HepG2 (cell line): ENCODE data around the gene SURF6. TPM values are rescaled to one million over a fixed set of nuclear protein-coding genes. Genes with fewer than 3 reads are reported as not detected.

Experiments
- ATAC-seq: fragments of 200-7000 bp; cut with Tn5 transposase; 3 replicates; pipeline ENCODE4 v1.9.1; 2020; ENCODE audit warnings: mild to moderate bottlenecking, moderate library complexity
- BruUV-seq: library from RNA; stranded (reverse); fragments of 400-500 nt; replicated peaks from 2 replicates; lab custom pipeline; 2021; lab: Mats Ljungman, UMichigan
- CTCF ChIA-PET: fragments of 300-600 bp; formaldehyde crosslinking; extraction: SDS; loops from one replicate; lab custom pipeline; 2021; ENCODE audit warnings: low total read pairs, inconsistent platforms, low intra/inter-chr PET ratio; lab: Yijun Ruan, JAX
- POLR2A ChIA-PET: fragments of 350-600 bp; sonication (Branson Sonifier 250); formaldehyde crosslinking; loops from one replicate; lab custom pipeline; 2020; ENCODE audit warnings: antibody characterized with exemption, inconsistent platforms; lab: Yijun Ruan, JAX
- DNase-seq: peaks from one replicate; pipeline ENCODE4 v3.0.0-alpha.2; 2015; ENCODE audit warnings: low spot score
- FAIRE-seq: peaks from 3 replicates; lab custom pipeline; 2011; peaks lifted over from hg19 to GRCh38; lab: Jason Lieb, UNC
- H2AFZ ChIP-seq: one replicate; pipeline ENCODE4 v1.6.1; 2011; ENCODE audit warnings: low read length, inconsistent platforms
- H3K27ac ChIP-seq: fragments of 300-600 bp; 3 replicates; pipeline ENCODE4 v1.8.0; 2011; ENCODE audit warnings: mixed run types, mild to moderate bottlenecking, mixed read lengths, low read length, inconsistent platforms; ENCODE audit not compliant: insufficient read depth; ENCODE audit errors: extremely low read length
- H3K27me3 ChIP-seq, 2 experiments: fragments of 200-600 bp in 1 of 2; 2 replicates in 1 of 2; 3 replicates in 1 of 2; pipeline versions ENCODE4 v1.6.0 to v1.8.0; 2011; ENCODE audit warnings: low read length in 2 of 2, mild to moderate bottlenecking in 2 of 2, moderate library complexity in 2 of 2, inconsistent platforms in 1 of 2; ENCODE audit not compliant: insufficient read depth in 2 of 2, control insufficient read depth in 1 of 2
- H3K36me3 ChIP-seq, 2 experiments: fragments of 200-600 bp in 1 of 2; replicated peaks in 1 of 2; 2 replicates in 1 of 2; 3 replicates in 1 of 2; pipeline versions ENCODE4 v1.5.1 to v1.8.0; 2011; ENCODE audit warnings: low read length in 2 of 2, inconsistent platforms in 1 of 2; ENCODE audit not compliant: insufficient read depth in 2 of 2, control insufficient read depth in 1 of 2
- H3K4me1 ChIP-seq: 2 replicates; pipeline ENCODE4 v1.5.1; 2012; ENCODE audit warnings: low read length, inconsistent platforms; ENCODE audit not compliant: insufficient read depth
- H3K4me2 ChIP-seq: 2 replicates; pipeline ENCODE4 v1.6.0; 2011; ENCODE audit warnings: low read depth, low read length, inconsistent platforms
- H3K4me3 ChIP-seq, 3 experiments: fragments of 200-600 bp in 1 of 3; sonication (generic), shearing (Covaris generic) in 1 of 3; replicated peaks in 1 of 3; 2 replicates each; pipeline ENCODE4 v1.5.1; 2011 to 2016; ENCODE audit warnings: low read length in 3 of 3, inconsistent platforms in 2 of 3, low read depth in 2 of 3, mild to moderate bottlenecking in 2 of 3, control low read depth in 1 of 3, mixed read lengths in 1 of 3; ENCODE audit not compliant: insufficient read depth in 1 of 3
- H3K79me2 ChIP-seq: one replicate; pipeline ENCODE4 v1.6.1; 2011; ENCODE audit warnings: low read length, inconsistent platforms; ENCODE audit not compliant: insufficient read depth
- H3K9ac ChIP-seq: 2 replicates; pipeline ENCODE4 v1.6.0; 2011; ENCODE audit warnings: mild to moderate bottlenecking, low read depth, low read length, inconsistent platforms; ENCODE audit not compliant: insufficient read depth
- H3K9me3 ChIP-seq: 2 replicates; pipeline ENCODE4 v1.5.1; 2012; ENCODE audit warnings: mild to moderate bottlenecking, low read length
- H4K20me1 ChIP-seq: 2 replicates; pipeline ENCODE4 v1.6.0; 2011; ENCODE audit warnings: inconsistent platforms, mild to moderate bottlenecking, low read length, moderate library complexity; ENCODE audit not compliant: insufficient read depth
- CEBPB ChIP-seq: IDR thresholded peaks from 2 replicates; pipeline ENCODE4 v1.6.1; 2011; ENCODE audit warnings: low read depth, low read length, improper control_type of control experiment, borderline replicate concordance
- GATA4 ChIP-seq: sonication (generic); IDR thresholded peaks from 2 replicates; pipeline ENCODE4 v1.6.1; 2016; ENCODE audit warnings: antibody characterized with exemption, low read depth, borderline replicate concordance
- GPBP1L1 ChIP-seq: sonication (generic); formaldehyde crosslinking; IDR thresholded peaks from 2 replicates; pipeline ENCODE4 v1.5.0; 2020; ENCODE audit warnings: mild to moderate bottlenecking, missing genetic modification reagents
- HNRNPH1 ChIP-seq: fragments of 200-400 bp; formaldehyde crosslinking; optimal IDR thresholded peaks from 2 replicates; pipeline ENCODE3; 2017; ENCODE audit warnings: mild to moderate bottlenecking, low read depth, low read length
- LRRFIP1 ChIP-seq: sonication (generic); formaldehyde crosslinking; conservative IDR thresholded peaks from 2 replicates; pipeline ENCODE4 v1.4.0; 2020; ENCODE audit warnings: missing genetic modification reagents
- MXD4 ChIP-seq: IDR thresholded peaks from 2 replicates; pipeline ENCODE4 v1.6.1; 2016; ENCODE audit warnings: mild to moderate bottlenecking, missing biosample characterization, missing genetic modification reagents
- PAF1 ChIP-seq: IDR thresholded peaks from 2 replicates; pipeline ENCODE4 v1.6.1; 2016; ENCODE audit warnings: missing genetic modification reagents, missing compliant biosample characterization
- THAP11 ChIP-seq: IDR thresholded peaks from 2 replicates; pipeline ENCODE4 v1.6.1; 2016; ENCODE audit warnings: missing biosample characterization, missing genetic modification reagents
- THAP8 ChIP-seq: sonication (generic); formaldehyde crosslinking; IDR thresholded peaks from 2 replicates; pipeline ENCODE4 v1.5.1; 2020; ENCODE audit warnings: missing genetic modification reagents, mild to moderate bottlenecking, borderline replicate concordance
- ZBTB7A ChIP-seq: sonication (generic); formaldehyde crosslinking; IDR thresholded peaks from 2 replicates; pipeline ENCODE4 v1.8.0; 2022; ENCODE audit warnings: mild to moderate bottlenecking, missing genetic modification reagents
- ZNF574 ChIP-seq: sonication (generic); formaldehyde crosslinking; IDR thresholded peaks from 2 replicates; pipeline ENCODE4 v1.4.0; 2020; ENCODE audit warnings: missing genetic modification reagents
- ZNF639 ChIP-seq: conservative IDR thresholded peaks from 2 replicates; pipeline ENCODE4 v1.6.1; 2018; ENCODE audit warnings: missing genetic modification reagents
- ZNF670 ChIP-seq: sonication (generic); formaldehyde crosslinking; IDR thresholded peaks from 2 replicates; pipeline ENCODE4 v1.8.0; 2022; ENCODE audit warnings: mild to moderate bottlenecking, missing genetic modification reagents, borderline replicate concordance
- WGBS: methylation state at CpG from one replicate; pipeline ENCODE4 v1.1.6; 2017; ENCODE audit warnings: low lambda C conversion rate; 5-methylcytosine and 5-hydroxymethylcytosine counted together
- in situ Hi-C: cut with HindIII; loops from 2 replicates; pipeline ENCODE4 v1.10.0; 2017; ENCODE audit warnings: low pct_unique_long_range_greater_than_20kb; ENCODE audit not compliant: extremely low pct_ligation_motif_present
- intact Hi-C: fragments of 100-400 bp; cut with micrococcal nuclease; formaldehyde crosslinking; loops from one replicate; pipeline ENCODE4 v1.10.0; 2022; ENCODE audit not compliant: unreplicated experiment
- polyA plus RNA-seq, 8 experiments: library from polyadenylated mRNA; depleted of rRNA in 3 of 8; stranded (reverse) in 7 of 8; unstranded in 1 of 8; fragments of >200 nt; fragmentation: Illumina TruSeq in 4 of 8; extraction: Trizol in 4 of 8; gene quantifications; 2 replicates each; pipeline versions ENCODE4 v1.2.1 to v1.2.3, GENCODE V29; 2011 to 2016; ENCODE audit warnings: low read depth in 4 of 8, missing spikeins in 1 of 8, mixed read lengths in 1 of 8; ENCODE audit not compliant: insufficient read depth in 1 of 8
- total RNA-seq, 5 experiments: library from RNA; depleted of rRNA; stranded (reverse); fragments of >200 nt; fragmentation: Illumina TruSeq; extraction: Trizol; gene quantifications; 2 replicates each; pipeline ENCODE4 v1.2.3, GENCODE V29; 2016; ENCODE audit warnings: low read depth in 1 of 5

SURF6 gene
- total and polyA plus RNA-seq, 2 of the 13 experiments (the other 11 are each of a cell fraction or from before 2014, with no cell fraction given), result 5.9 to 14.7 TPM

GRCh38 chr9:133375116-133375723 lies 39.2 kb upstream of the SURF6 start (continued):
- TF ChIP-seq ZNF574, result peak; percentile 98
- TF ChIP-seq THAP11 (CRISPR knock-in tag), result peak; percentile 35; the same call in 1 of the 2 replicates
- no peak for TF ChIP-seq ZNF670 (CRISPR knock-in tag)
- TF ChIP-seq MXD4 (CRISPR knock-in tag), result no peak

- Histone ChIP-seq H3K9ac (peak overlapping the region; percentile 99), H3K4me2 (peak overlapping the region; percentile 73), H3K4me3 (peak overlapping the region; percentile 66 to 86 (median 76)), H3K36me3 (peaks cover 9 to 37% of the 10 kb centered on the region in 2 experiments; a peak in 4 of 5 replicates), H3K9me3 (no peaks in the 10 kb centered on the region), H3K79me2 (peaks cover 58% of the 10 kb centered on the region), H2AFZ (no peak overlapping the region), H3K27ac (peak overlapping the region; percentile 97), H4K20me1 (peaks cover 55% of the 10 kb centered on the region), H3K4me1 (peaks cover 79% of the 10 kb centered on the region), H3K27me3 (no peaks in the 10 kb centered on the region)
- FAIRE-seq (peak; percentile 64), ATAC-seq (no peak), DNase-seq (no peak)
- intact Hi-C loops, result no loop called here
- 5% methylated on average over 12 of the region's 12 CpGs for WGBS
- CTCF ChIA-PET, result no interaction called here
- BruUV-seq, result TSS peak; percentile 62
- in situ Hi-C loops, result no loop called here
- POLR2A ChIA-PET, result interaction anchor here (0.6 to 2.0 kb wide), 11 partner anchors 8 to 650 kb away, joined by 3 to 13 read pairs (median 4); partner anchors contain the start of genes BRD3OS, CACFD1, MED22 and RPL7A
- TF ChIP-seq ZNF639 (CRISPR knock-in tag) (no peak), GPBP1L1 (CRISPR knock-in tag) (no peak), PAF1 (no peak), CEBPB (peak; percentile 63), LRRFIP1 (no peak), ZBTB7A (no peak), GATA4 (no peak), HNRNPH1 (no peak), THAP8 (CRISPR knock-in tag) (no peak)
Observed at GRCh38 chr9:133374612-133375115, 38.7 kb upstream of the SURF6 start.
